Gastrocnemius medialis (tissue), 4 donors: ENCODE data around the gene MARCHF2. TPM values are rescaled to one million over a fixed set of nuclear protein-coding genes. Genes with fewer than 3 reads are reported as not detected.
A peak's percentile ranks its signal among the peaks of the same experiment; 100 is the strongest.

Source experiments
- ATAC-seq, 2 donors: fragments of 150-250 bp; one replicate each; pipeline ENCODE4 v1.9.1; 2016
- DNase-seq, 2 donors: peaks; one replicate each; pipeline ENCODE4 v3.0.0-alpha.2; 2019
- H3K27ac ChIP-seq, 4 donors: fragments of 200-600 bp; sonication (generic); 1 replicate in 1 of 4; 2 replicates in 3 of 4; pipeline ENCODE4 v1.5.1; 2016 to 2018; ENCODE audit warnings: mild to moderate bottlenecking in 2 of 4, moderate library complexity in 1 of 4
- H3K27me3 ChIP-seq, 3 donors: fragments of 200-600 bp; sonication (generic) in 2 of 3; 1 replicate in 1 of 3; 2 replicates in 2 of 3; pipeline versions ENCODE4 v1.5.1 to v1.6.0; 2016 to 2019; ENCODE audit warnings: mild to moderate bottlenecking in 1 of 3, moderate library complexity in 1 of 3
- H3K36me3 ChIP-seq, 2 donors: fragments of 200-600 bp; sonication (generic) in 1 of 2; one replicate each; pipeline ENCODE4 v1.5.1; 2017 to 2018
- H3K4me1 ChIP-seq, 2 donors: fragments of 200-600 bp; sonication (generic) in 1 of 2; one replicate each; pipeline ENCODE4 v1.5.1; 2016 to 2017; ENCODE audit warnings: mild to moderate bottlenecking in 2 of 2
- H3K4me3 ChIP-seq, 4 donors: fragments of 200-600 bp; sonication (generic) in 3 of 4; 1 replicate in 1 of 4; 2 replicates in 3 of 4; pipeline ENCODE4 v1.5.1; 2016 to 2019; ENCODE audit warnings: mild to moderate bottlenecking in 2 of 4
- H3K9me3 ChIP-seq, 3 donors: fragments of 200-600 bp; sonication (generic) in 2 of 3; 1 replicate in 1 of 3; 2 replicates in 2 of 3; pipeline ENCODE4 v1.5.1; 2016 to 2019
- CTCF ChIP-seq, 5 experiments: fragments of 450-650 bp in 3 of 5; fragments of 200-600 bp in 2 of 5; sonication (generic) in 2 of 5; IDR thresholded peaks in 4 of 5; conservative IDR thresholded peaks in 1 of 5; 1 replicate in 4 of 5; 2 replicates in 1 of 5; pipeline ENCODE4 v1.5.1; 2016 to 2019; ENCODE audit warnings: antibody characterized with exemption in 5 of 5, mild to moderate bottlenecking in 3 of 5, moderate library complexity in 3 of 5
- POLR2A ChIP-seq, 2 donors: fragments of 450-650 bp; IDR thresholded peaks; one replicate each; pipeline ENCODE4 v1.6.1; 2017; ENCODE audit warnings: antibody characterized with exemption in 2 of 2, mild to moderate bottlenecking in 2 of 2, moderate library complexity in 2 of 2
- in situ Hi-C, 4 donors: fragments of 200-750 bp; cut with MboI; loops; one replicate each; pipeline versions ENCODE4 v1.15.0 to v1.8.0; 2017; ENCODE audit warnings: low sequenced_read_pairs in 4 of 4
- intact Hi-C: fragments of 100-400 bp; cut with DNase I; formaldehyde crosslinking; loops from one replicate; pipeline ENCODE4 v1.15.1; 2023; ENCODE audit warnings: low total_unique reads
- total RNA-seq, 4 donors: library from RNA; depleted of rRNA; stranded (reverse); fragments of >200 nt; gene quantifications; one replicate each; pipeline versions ENCODE4 v1.1.0 to v1.2.3, GENCODE V29; 2016

MARCHF2 gene
- total RNA-seq, 4 donors from 2014 or later, result 173 to 183 (median 176) TPM

- intact Hi-C loops, result no loop called here
- Histone ChIP-seq H3K27me3 (no peaks in the 10 kb centered on the region), H3K4me1 (peaks cover 66 to 73% of the 10 kb centered on the region in 2 donors), H3K4me3 (no peak overlapping the region), H3K36me3 (peaks cover 0 to 35% of the 10 kb centered on the region in 2 donors), H3K9me3 (no peaks in the 10 kb centered on the region), H3K27ac (peak overlapping the region in 3 of 4 donors; percentile 12 to 74 (median 66))
- in situ Hi-C loops, result no loop called here
- no peak for DNase-seq
- no peak for TF ChIP-seq POLR2A (IDR thresholded peaks at IDR 0.05)
- no peak for TF ChIP-seq CTCF (IDR thresholded peaks at IDR 0.05 in 4 of 5, conservative IDR thresholded peaks at IDR 0.05 in 1 of 5)
- ATAC-seq, result no peak
These were observed 48.8 kb downstream of the MARCHF2 start for GRCh38 chr19:8461891-8462290.

GRCh38 chr19:8462571-8462970 lies 49.5 kb downstream of the MARCHF2 start:
- Histone ChIP-seq H3K4me3 (no peak overlapping the region), H3K36me3 (peaks cover 0 to 42% of the 10 kb centered on the region in 2 donors)

GRCh38 chr19:8463365-8463764 lies 50.3 kb downstream of the MARCHF2 start:
- ATAC-seq, result no peak
- Histone ChIP-seq H3K36me3 (peaks cover 0 to 50% of the 10 kb centered on the region in 2 donors), H3K27me3 (no peaks in the 10 kb centered on the region), H3K9me3 (no peaks in the 10 kb centered on the region), H3K4me1 (peaks cover 51 to 58% of the 10 kb centered on the region in 2 donors), H3K27ac (no peak overlapping the region), H3K4me3 (no peak overlapping the region)
- no peak for DNase-seq
- no peak for TF ChIP-seq CTCF (IDR thresholded peaks at IDR 0.05 in 4 of 5, conservative IDR thresholded peaks at IDR 0.05 in 1 of 5)
- TF ChIP-seq POLR2A (IDR thresholded peaks at IDR 0.05), result no peak
- in situ Hi-C loops (no loop called here), intact Hi-C loops (no loop called here)

More at GRCh38 chr19:8462571-8462970, 49.5 kb downstream of the MARCHF2 start:
- Histone ChIP-seq H3K27ac (peak overlapping the region in 3 of 4 donors; percentile 22 to 74 (median 66)), H3K4me1 (peaks cover 59 to 66% of the 10 kb centered on the region in 2 donors), H3K27me3 (no peaks in the 10 kb centered on the region), H3K9me3 (no peaks in the 10 kb centered on the region)
- TF ChIP-seq CTCF (IDR thresholded peaks at IDR 0.05 in 4 of 5, conservative IDR thresholded peaks at IDR 0.05 in 1 of 5) (no peak), POLR2A (IDR thresholded peaks at IDR 0.05) (no peak)
- ATAC-seq (no peak), DNase-seq (no peak)
- in situ Hi-C loops, result no loop called here
- intact Hi-C loops, result no loop called here

GRCh38 chr19:8466018-8466417 lies 52.9 kb downstream of the MARCHF2 start:
- H3K4me1 ChIP-seq, result peaks cover 25 to 31% of the 10 kb centered on the region in 2 donors
- H3K27ac ChIP-seq, result no peak overlapping the region
- DNase-seq (no peak), ATAC-seq (no peak)
- TF ChIP-seq POLR2A (IDR thresholded peaks at IDR 0.05) (no peak), CTCF (IDR thresholded peaks at IDR 0.05 in 4 of 5, conservative IDR thresholded peaks at IDR 0.05 in 1 of 5) (no peak)
- in situ Hi-C loops, result no loop called here
- intact Hi-C loops, result no loop called here
- H3K36me3 ChIP-seq, result peaks cover 0 to 74% of the 10 kb centered on the region in 2 donors
- no peak overlapping the region for H3K4me3 ChIP-seq
- H3K9me3 ChIP-seq, result no peaks in the 10 kb centered on the region
- H3K27me3 ChIP-seq, result no peaks in the 10 kb centered on the region

- in situ Hi-C loops (no loop called here), intact Hi-C loops (no loop called here)
- peaks cover 4 to 10% of the 10 kb centered on the region in 2 donors for H3K4me1 ChIP-seq
- H3K4me3 ChIP-seq, result no peak overlapping the region
- no peak for ATAC-seq
- no peak overlapping the region for H3K27ac ChIP-seq
- no peaks in the 10 kb centered on the region for H3K27me3 ChIP-seq
- H3K36me3 ChIP-seq, result peaks cover 0 to 96% of the 10 kb centered on the region in 2 donors
- no peaks in the 10 kb centered on the region for H3K9me3 ChIP-seq
- no peak for TF ChIP-seq POLR2A (IDR thresholded peaks at IDR 0.05)
- TF ChIP-seq CTCF (IDR thresholded peaks at IDR 0.05 in 4 of 5, conservative IDR thresholded peaks at IDR 0.05 in 1 of 5), result no peak
- DNase-seq, result no peak
These were observed 55.0 kb downstream of the MARCHF2 start for GRCh38 chr19:8468124-8468523.
